ENCODE data around the gene AFF3. TPM values are rescaled to one million over a fixed set of nuclear protein-coding genes. Genes with fewer than 3 reads are reported as not detected.

Gene AFF3
- total RNA-seq, 1 experiment from 2014 or later: 8.9 TPM

DNA sequence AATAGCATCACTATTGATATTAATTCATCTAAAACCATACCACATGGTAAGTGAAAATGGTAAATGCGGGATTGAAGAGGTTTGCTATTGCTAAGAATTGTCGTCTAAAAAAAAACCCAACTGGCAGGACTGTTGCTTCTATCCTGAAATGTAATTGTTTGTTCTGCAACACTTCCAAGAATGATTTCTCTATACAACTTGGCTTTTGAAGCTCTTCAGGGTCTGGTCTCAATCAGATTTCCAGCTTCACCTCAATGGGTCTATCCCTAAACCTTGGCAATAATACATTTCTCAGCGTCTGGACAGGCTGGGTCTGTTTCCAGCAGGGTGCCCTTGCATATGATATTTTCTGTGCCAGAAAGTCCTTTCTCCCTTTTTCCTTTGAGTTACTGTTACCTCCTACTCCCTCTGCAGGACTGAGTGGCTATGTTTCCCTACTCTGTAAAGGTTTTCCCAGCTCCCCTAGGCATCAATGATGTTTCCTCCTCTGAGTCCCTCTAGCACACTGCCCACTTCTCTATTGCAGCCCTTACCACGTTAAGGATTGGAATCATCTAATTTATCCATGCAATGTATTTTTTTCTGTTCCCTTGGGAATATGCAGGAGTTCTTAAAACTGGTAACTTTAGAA is 534.4 kb downstream of the AFF3 start:
- DNase-seq (ENCODE audit: low read depth): no peak

DNA sequence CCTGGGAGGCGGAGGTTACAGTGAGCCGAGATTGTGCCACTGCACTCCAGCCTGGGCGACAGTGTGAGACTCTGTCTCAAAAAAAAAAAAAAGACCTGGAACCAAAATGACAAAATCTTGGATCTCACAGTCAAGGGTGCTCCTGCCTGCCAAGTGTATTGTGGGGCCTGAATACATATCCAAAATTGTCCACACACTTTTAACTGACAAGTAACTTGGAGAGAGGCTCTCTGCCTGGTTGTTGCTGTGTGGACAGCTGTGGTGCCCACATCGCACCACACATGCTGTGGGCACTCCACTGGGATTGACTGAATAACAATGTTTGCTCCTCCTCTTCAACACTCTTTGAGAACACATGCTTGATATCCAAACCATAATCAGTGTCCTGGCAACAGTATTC is 534.9 kb downstream of the AFF3 start:
- no peak for DNase-seq (ENCODE audit: low read depth)

DNA sequence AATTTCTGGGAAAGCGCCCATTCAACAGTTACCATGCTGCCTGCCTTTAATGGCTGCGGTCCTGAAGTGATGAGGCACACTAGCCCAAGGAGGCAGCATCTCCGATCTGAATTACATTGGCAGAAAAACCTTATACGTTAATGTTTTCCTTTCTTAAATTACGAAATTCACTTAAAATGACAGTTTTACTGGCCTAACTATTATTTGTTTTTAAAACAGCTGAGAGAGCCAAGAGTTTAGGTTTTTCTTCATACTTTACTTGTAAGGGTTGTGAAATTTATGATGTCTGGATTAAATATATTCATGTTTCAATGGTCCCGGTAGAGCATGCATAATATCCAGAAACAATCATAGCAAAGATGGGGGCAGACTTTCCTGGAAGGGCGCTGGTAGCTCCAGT is 537.4 kb downstream of the AFF3 start:
- DNase-seq (ENCODE audit: low read depth): no peak

DNA sequence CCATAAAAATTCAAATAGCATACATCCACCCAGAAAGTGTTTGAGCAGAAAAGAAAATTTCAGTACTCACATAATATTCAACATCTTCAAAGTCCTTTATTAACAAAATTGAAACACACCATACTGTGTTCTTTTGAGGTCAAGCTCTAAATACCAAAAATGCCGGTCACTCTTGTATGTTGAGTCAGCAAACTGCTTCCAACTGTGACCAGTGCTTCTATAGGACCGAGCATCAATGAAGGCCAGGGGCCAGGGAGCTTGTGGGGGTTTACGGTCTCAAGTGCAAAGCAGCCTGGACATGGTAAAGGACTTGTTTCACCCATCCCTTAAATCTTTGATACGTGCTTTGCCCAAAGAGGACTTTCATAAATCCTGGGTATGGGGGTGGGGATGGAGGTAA is 539.9 kb downstream of the AFF3 start:
- peak; percentile 41 for DNase-seq (ENCODE audit: low read depth)

DNA sequence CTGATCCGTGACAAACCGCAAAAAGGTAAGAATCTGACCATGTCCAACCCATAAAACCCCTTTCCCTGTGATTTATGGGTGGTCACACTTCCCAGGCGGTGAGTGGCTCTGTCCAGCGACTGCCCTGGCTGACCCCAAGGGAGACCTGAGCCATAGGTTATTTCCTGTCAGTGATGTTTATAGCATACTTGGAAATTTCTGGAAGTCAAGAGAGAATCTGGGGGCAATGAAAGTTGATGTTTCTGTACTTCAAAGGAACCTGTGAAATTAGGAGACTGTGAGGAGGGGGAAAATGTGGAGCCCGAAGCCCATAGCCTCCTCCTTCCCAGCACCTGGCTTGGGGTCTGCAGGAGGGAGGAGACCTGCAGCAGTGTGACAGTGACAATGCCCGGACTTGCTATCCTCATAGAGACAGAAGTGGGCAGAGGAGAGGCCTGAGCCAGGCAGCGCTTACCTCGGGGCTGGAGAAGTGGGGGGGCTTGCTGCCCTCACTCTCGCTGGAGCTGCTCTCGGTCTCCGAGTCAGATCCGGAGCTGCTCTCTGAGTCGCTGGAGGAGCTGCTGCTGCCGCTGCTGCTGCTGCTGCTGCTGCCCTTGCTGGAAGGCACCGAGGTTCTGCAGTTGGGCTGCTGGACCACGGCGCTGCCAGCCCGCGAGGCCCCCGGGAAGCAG is 541.3 kb downstream of the AFF3 start:
- DNase-seq (ENCODE audit: low read depth): no peak

DNA sequence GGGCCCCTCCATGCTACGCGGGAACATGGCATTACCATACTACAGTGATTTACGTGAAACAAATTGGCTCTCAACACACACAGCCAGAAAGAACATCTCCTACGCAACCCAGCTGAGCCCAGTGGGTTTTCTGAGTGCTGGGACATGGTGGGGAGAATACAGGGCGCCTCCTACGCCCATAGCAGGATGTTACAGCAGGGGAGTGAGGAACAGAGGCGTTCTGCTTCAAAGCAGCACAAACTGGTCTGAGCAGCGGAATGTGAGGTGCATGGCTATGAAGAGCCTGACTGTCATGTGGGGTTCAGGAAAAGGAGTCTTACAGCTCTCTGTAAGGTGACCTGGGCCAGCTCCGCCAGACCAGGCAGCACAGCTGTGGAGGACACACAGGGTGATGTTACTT is 543.9 kb downstream of the AFF3 start:
- DNase-seq (ENCODE audit: low read depth): no peak

DNA sequence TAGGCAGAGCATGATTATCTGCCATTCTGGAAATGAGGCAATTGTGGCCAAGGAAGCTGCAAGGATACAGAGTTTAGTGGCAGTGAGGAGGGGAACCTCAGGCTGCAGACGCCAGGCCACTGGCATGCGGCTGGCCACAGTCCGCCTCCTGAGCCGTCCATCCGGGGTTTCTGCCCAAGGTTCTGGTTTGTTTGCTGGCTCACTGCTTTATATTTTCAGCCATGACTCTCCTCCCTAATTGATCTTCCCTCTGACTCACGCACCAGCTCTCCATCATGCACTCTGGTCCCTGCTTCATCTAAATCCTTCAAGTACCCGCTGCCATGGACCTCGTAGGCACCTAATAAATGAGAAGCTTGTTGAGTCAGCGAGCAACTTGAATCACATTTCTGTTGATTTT is 544.8 kb downstream of the AFF3 start:
- peak; percentile 75 for DNase-seq (ENCODE audit: low read depth)

DNA sequence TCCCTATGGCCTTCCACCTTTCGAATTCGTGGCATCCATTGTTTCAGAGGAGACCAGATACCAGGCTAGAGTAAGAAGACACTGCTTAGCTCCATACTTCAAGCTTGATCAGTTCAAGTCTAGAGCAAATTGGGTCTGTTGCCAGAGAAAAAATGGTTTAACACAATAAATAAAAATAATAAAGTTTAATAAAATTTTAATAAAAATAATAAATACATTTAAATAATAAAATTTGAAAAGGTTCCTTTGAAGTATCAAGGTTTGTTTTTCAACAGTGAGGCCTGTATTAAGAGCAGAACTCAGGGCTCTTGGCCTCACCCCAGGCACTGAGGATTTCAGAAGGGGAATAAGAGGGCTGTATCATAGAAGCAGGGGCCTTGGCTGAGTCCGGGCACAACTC is 547.0 kb downstream of the AFF3 start:
- no peak for DNase-seq (ENCODE audit: low read depth)

DNA sequence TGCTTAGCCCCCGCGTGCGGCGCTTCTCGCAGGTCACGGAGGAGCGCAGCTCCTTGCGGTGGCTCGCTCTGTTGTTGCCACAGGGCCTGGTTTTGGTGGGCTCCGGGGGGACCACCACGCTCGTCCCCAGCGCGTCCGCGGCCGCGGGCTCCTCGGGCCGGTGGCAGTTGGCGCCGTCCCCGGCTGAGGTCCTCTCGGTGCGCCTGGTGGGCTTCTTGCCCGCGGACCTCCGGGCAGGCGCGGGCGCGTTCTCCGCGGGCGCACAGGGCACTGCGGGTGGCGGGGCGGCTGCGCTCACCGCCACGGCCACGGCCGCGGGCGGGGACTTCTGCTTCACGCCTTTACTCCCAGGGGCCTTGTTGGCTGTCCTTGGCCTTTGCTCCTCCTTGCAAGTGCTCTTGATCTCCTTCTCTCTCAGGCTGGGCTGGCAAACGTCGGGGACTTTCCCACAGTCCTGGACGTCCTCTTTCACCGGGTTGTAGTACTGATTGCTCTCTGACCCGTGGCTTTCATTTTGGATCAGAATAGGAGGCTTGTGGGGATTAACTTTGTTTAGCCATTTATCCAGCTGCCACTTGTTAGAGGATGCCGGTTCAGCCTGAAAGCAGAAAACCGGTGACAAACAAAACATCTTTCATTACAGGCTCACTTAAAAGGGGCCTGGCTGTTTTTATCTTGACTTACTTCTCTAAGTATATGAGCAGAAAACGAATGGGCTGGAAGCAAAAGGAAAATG is 548.5 kb downstream of the AFF3 start:
- no peak for DNase-seq (ENCODE audit: low read depth)

DNA sequence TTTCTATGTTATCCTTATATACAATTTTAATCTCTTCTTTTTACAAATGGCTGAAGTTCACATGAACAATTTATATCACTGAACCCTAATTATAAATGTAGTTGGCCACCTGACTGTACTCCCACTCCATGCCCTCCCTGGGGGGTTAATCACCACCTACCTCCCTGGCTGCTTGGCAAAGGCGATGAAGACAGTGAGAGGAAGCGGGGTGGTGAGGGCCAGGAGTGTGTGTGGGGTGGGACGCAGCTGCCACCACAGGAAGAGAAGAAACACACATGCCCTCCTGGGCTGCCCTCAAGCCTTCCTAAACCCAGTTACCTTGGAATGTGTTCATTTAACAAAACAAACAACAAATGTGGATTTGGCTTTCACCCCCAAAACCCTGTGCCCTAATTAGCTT is 565.6 kb downstream of the AFF3 start:
- peak; percentile 19 for DNase-seq (ENCODE audit: low read depth)

DNA sequence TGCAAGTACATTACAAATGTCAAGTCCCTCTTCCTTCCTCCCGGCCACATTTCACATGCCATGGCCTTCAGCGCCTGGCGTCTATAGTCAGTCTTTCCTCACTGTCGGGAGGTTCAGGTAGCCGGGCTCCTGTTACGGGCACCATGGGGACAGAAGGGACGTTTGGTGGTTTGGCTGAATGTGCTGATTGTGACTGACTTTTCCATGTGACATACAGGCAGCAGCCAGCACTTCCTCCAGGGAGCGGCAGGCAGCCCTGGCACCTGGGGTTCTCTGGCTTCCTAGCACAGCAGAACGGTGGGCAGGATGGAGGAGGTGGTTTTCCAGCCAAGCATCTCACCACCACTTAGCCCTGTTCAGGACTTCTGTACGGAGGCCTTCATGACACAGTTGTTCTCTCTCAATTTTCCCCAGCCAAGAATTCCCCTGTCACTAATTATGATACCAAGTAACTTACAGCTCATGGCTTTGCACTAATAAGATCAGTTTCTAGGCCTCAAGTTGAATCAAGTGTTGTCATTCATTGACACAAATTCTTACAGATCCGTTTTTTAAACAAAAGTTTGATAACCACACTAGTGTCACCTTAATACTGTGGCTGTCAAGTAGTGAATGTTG is 568.6 kb downstream of the AFF3 start:
- DNase-seq (ENCODE audit: low read depth): no peak

DNA sequence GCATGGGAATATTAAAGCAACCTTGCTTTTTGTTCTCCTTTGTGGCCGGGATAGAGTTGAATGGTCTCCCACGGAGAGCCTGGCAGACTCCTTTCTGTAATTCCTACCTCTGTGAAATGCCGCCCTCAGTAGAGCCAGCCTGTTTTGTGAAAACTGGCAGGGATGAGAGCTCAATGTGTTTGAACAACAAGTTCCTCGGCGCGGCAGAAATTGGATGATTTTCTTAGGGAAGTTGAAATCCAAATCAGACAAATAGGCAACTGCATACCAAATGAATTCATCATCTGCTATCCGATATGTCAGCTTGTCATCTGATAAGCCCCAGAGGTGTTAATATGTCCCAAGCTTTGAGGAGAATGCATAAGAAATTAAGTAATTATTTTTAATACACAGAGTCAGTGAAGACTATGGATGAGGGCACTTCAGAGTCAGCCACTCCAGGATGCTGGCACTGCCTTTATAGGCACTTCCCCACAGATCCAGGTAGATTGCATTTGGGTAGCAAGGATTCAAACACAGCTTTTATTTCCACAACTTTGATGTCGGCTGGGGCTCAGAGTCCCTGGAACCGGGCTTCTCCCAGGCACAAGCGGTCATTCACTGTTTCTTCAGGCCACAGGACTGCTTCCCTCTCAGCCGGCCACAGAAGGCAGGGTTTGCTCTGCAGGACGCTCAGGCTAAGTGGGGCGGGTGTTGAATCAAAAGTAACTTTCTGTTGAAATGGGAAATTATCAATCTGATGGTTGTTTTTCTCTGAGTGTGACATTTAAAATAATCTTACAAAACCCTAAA is 569.8 kb downstream of the AFF3 start:
- DNase-seq (ENCODE audit: low read depth): peak; percentile 10

DNA sequence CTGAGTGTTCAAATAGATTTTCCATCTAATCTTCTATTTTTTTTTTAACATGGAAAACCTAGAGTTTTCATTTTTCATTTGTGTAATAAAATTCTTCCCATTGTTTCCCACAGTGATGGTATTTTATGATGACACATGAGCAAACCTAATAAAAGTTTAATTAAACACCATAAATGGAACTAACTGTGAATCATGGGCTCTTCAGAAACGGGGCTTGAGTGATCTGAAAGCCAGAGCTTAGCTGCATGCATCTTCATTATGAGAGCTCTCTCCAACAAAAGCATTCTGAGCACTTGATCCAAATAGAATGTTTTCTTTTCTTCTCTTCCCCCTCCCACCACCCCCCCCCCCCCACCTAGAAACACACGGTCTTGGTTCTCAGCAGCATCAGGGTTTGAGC is 570.4 kb downstream of the AFF3 start:
- peak; percentile 39 for DNase-seq (ENCODE audit: low read depth)

DNA sequence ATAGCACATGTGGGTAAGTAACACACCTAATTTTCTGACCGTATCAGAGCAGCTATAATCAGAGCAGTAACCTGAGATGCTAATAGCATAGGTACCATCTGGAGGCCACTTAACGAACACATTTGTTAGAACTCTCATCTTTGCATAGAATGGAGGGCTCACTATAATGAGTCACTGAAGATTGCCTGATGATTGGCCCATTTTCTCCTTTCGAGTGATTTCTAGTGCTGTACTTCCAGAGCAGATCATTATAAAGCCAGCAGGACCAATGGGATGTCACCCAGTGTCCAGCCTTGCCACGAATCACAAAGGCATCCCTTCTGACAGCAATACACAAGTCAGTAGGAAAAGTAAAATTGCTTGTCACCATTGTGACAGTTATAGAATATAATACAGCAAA is 570.9 kb downstream of the AFF3 start:
- DNase-seq (ENCODE audit: low read depth): peak; percentile 35

DNA sequence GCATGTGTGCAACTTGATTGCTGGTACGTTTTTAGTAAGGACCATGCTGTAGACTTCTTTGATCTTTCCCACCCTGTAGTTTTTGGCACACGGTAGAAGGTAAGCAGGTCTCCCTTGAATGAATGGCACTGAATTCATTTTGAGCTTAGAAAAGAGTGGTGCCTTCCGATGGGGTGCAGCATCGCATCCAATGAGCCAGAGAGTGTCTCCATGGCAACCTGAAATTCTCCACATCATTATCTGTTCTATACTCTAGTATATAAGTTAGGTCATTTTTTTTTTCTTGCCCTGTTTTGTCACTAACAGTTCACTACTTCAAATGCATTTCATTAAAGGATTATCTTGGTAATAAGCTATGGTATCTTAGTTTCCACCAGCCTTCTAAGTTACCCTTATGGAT is 571.4 kb downstream of the AFF3 start:
- DNase-seq (ENCODE audit: low read depth): no peak

DNA sequence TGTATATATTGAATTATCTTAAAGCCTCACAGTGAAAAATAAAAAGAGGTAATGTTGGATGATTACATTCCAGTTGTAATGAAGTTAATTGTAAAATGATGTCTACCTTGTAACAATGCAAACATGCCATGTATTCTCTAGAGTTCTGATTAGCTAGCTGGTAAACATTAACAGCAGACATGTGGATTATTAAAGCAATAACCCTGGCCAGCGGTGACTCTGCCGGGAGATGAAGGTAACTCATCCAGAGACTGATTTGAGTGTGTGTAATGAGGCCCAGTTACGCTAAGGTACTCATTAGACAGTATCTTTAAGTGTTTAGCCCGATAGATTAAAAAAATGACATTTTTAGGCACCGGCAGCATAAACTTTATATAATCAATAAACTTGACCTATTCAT is 573.0 kb downstream of the AFF3 start:
- no peak for DNase-seq (ENCODE audit: low read depth)

DNA sequence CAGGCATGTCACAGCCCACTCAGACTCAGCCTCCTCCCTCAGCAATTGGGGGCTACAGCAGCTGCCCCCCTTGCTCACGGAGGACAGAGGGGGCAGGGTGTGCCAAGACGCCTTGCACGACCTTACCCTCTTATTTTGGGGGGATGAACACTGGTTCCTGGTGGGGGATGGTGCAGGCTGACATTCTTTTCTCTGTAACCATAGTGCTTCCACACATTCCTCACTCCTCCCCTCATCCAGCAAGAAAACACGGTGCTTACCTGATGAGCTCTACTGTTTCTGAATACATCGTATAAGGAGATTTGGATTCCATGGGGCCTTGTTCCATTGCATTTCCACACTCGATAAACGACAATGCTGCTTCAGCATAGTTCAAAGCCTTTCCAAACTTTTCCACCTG is 577.2 kb downstream of the AFF3 start:
- DNase-seq (ENCODE audit: low read depth): no peak

DNA sequence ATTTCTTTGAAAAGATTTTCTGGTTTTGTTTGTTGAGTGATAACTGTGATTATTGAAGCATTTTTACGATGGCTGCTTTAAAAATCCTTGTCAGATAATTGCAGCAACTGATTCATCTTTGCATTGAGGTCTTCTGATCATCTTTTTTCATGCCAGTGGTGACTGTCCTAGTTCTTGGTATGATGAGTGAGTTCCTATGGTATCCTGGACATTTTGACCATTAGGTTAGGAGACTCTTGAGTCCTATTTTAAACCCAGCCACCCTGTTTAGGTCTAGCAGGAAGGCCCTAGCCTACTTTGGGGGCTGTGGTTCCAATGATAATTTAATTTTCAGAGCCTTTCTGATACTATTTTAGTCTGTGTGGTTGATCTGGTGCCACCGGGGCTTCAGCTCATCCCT is 579.9 kb downstream of the AFF3 start:
- no peak for DNase-seq (ENCODE audit: low read depth)

DNA sequence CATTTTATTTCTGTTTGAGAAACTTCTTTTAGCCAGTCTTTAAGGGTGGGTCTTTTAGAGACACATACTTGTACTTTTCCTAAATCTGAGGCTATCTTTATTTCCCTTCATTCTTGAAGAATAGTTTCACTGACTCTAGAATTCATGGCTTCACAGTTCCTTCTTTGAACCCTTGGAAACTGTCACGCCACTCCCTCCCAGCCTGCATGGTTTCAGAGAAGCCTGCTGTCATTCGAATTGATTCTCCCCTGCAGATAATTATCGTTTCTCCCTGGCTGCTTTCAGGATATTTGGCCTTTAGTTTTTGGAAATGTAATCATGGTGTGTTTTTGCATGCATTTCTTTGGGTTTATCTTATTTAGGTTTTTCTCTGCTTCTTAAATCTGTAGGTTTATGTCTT is 580.6 kb downstream of the AFF3 start:
- DNase-seq (ENCODE audit: low read depth): no peak

DNA sequence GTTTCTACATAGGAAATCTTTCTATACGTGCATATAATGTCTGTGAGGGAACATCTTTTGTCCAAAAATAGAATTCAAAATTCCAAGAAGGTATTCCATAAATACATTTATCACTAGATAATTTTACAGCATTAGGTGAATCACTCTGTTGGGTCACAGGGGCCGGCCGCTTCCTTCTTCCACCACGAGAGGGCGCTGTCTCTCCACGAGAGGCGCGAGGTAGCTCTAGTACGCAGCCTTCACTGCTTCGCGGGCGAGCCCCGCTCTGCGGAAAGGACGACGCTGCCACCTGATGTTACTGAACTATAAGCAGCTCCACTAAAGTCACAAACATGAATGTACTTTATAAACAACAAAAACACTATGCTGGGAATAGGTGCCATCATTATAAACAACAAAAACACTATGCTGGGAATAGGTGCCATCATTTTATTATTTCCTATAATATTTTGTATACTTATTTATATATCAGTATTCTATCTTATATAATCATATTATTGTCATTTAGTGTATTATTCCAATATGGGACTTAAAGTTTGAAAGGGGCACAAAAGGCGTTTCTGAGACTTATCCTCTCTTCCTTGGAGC is 583.2 kb downstream of the AFF3 start:
- DNase-seq (ENCODE audit: low read depth): peak; percentile 80

DNA sequence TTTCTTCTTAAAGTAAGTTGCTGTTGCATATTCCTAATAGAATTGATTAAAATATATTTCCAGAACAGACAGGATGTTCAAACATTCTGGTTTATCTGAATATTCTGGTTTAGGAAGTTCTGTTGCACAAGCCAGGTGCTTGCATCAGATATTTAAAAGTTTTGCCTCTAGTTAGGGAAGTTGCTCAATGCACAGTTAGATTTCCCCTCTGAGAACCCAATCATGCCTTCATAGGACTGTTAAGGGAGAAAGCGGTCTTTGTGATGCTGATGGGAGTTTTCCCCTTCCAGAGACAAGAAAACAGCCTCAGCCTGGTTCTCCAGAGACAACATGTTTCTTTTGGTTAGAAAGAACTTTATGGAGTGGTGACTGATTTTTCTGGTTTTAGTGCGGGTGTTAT is 587.0 kb downstream of the AFF3 start:
- DNase-seq (ENCODE audit: low read depth): no peak

DNA sequence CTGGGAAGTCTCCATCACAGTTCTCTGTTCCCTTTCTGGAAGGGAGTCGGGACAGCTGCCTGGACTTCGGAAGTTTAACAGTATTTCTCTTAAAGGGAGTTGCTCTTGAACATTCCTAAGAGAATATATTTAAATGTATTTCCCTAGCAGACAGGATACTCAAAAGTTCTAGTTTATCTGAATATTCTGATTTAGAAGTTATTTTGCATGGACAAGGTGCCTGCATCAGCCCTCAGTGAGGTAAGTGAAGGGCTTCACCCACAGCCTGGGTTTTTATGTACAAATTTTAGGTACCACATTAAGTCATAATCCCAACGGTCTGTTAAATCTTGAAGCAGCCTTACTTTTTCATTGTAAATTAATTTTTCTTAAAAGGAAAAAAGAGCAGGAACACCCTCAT is 587.5 kb downstream of the AFF3 start:
- DNase-seq (ENCODE audit: low read depth): no peak

Data from Daoy (cell line).